ENCODE data around the gene GRID1.

GRCh38 chr10:86079088-86079487 lies 287.5 kb downstream of the GRID1 start:
- no peak for TF ChIP-seq EZH2 (IDR thresholded peaks at IDR 0.05)
- TF ChIP-seq POLR2AphosphoS5 (IDR thresholded peaks at IDR 0.05; ENCODE audit: borderline replicate concordance, low read depth, low read length), result no peak
